Body of pancreas (tissue), 4 donors: Measurements from ENCODE around the gene CYP26C1. TPM values are rescaled to one million over a fixed set of nuclear protein-coding genes. Genes with fewer than 3 reads are reported as not detected.

Experiments used
- ATAC-seq: fragments of 150-250 bp; one replicate; pipeline ENCODE4 v1.9.1; 2016
- DNase-seq, 4 donors: peaks; one replicate each; pipeline ENCODE4 v3.0.0-alpha.2; 2019
- H3K27ac ChIP-seq, 4 donors: fragments of 200-600 bp; sonication (generic); 1 replicate in 3 of 4; 2 replicates in 1 of 4; pipeline versions ENCODE4 v1.5.1 to v1.6.1; 2016 to 2019; ENCODE audit warnings: mild to moderate bottlenecking in 1 of 4, mixed read lengths in 1 of 4, moderate library complexity in 1 of 4
- H3K27me3 ChIP-seq, 2 donors: fragments of 200-600 bp; sonication (generic); one replicate each; pipeline ENCODE4 v1.6.0; 2016; ENCODE audit warnings: mild to moderate bottlenecking in 1 of 2
- H3K36me3 ChIP-seq, 2 donors: fragments of 200-600 bp; sonication (generic); replicated peaks in 1 of 2; 2 replicates each; pipeline ENCODE4 v1.5.1; 2016; ENCODE audit warnings: low read depth in 2 of 2; ENCODE audit not compliant: insufficient read depth in 1 of 2
- H3K4me1 ChIP-seq: fragments of 200-600 bp; sonication (generic); one replicate; pipeline ENCODE4 v1.6.0; 2016
- H3K4me3 ChIP-seq, 2 donors: fragments of 200-600 bp; sonication (generic); 1 replicate in 1 of 2; 2 replicates in 1 of 2; pipeline ENCODE4 v1.5.1; 2016 to 2019
- H3K9me3 ChIP-seq, 3 donors: fragments of 200-600 bp; sonication (generic); 1 replicate in 2 of 3; 2 replicates in 1 of 3; pipeline ENCODE4 v1.5.1; 2016
- POLR2A ChIP-seq, 3 donors: fragments of 450-650 bp; IDR thresholded peaks; one replicate each; pipeline ENCODE4 v1.6.1; 2016; ENCODE audit warnings: antibody characterized with exemption in 3 of 3, mild to moderate bottlenecking in 2 of 3
- WGBS, 2 donors: methylation state at CpG; one replicate each; pipeline ENCODE4 v1.1.5; 2017; 5-methylcytosine and 5-hydroxymethylcytosine counted together
- intact Hi-C: fragments of 100-400 bp; cut with DNase I; formaldehyde crosslinking; loops from one replicate; pipeline ENCODE4 v1.15.1; 2023
- total RNA-seq, 2 donors: library from RNA; depleted of rRNA; stranded (reverse); fragments of >200 nt; gene quantifications; one replicate each; pipeline ENCODE4 v1.1.0, GENCODE V29; 2016
- TF ChIP-seq, protein P1 (sequence below), 7 experiments: fragments of 450-650 bp in 4 of 7; fragments of 200-600 bp in 3 of 7; sonication (generic) in 3 of 7; IDR thresholded peaks; one replicate each; pipeline ENCODE4 v1.5.1; 2016 to 2019; ENCODE audit warnings: antibody characterized with exemption in 7 of 7

CYP26C1 gene
- total RNA-seq, 2 donors from 2014 or later, result 0.33 to 0.52 TPM

DNA sequence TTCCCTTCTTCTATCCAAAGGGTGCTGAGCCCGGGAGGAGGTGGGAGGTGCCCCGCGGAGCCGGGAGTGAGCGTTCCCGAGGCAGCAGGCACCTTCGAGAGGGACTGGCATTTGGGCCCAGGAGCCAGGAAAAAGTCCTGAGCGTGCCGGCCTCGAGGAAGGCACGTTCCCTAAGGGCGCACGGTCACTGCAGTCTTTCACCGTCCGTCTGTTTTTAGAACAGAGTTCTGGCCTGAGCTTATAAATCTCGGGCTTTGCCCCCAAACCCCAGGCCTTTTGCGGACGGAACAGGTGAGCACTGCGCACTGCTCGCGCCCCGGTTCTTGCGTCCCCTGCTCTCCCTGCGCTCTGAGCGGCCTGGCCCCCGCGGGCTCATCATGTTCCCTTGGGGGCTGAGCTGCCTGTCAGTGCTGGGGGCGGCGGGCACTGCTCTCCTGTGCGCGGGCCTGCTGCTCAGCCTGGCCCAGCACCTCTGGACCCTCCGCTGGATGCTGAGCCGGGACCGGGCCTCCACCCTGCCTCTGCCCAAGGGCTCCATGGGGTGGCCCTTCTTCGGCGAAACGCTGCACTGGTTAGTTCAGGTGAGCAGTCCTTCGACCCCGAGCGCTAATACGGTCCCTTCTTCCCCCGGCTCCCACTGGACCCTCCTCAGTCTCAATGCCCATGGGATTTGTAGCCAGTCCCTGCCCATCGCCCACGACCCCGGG is 442 bp downstream of the CYP26C1 start:
- Histone ChIP-seq H3K27me3 (no peaks in the 10 kb centered on the region), H3K4me3 (no peak overlapping the region), H3K27ac (no peak overlapping the region), H3K4me1 (peaks cover 24% of the 10 kb centered on the region), H3K36me3 (peaks cover 0 to 2% of the 10 kb centered on the region in 2 donors), H3K9me3 (no peaks in the 10 kb centered on the region)
- TF ChIP-seq, protein P1, sequence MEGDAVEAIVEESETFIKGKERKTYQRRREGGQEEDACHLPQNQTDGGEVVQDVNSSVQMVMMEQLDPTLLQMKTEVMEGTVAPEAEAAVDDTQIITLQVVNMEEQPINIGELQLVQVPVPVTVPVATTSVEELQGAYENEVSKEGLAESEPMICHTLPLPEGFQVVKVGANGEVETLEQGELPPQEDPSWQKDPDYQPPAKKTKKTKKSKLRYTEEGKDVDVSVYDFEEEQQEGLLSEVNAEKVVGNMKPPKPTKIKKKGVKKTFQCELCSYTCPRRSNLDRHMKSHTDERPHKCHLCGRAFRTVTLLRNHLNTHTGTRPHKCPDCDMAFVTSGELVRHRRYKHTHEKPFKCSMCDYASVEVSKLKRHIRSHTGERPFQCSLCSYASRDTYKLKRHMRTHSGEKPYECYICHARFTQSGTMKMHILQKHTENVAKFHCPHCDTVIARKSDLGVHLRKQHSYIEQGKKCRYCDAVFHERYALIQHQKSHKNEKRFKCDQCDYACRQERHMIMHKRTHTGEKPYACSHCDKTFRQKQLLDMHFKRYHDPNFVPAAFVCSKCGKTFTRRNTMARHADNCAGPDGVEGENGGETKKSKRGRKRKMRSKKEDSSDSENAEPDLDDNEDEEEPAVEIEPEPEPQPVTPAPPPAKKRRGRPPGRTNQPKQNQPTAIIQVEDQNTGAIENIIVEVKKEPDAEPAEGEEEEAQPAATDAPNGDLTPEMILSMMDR (IDR thresholded peaks at IDR 0.05), result no peak
- TF ChIP-seq POLR2A (IDR thresholded peaks at IDR 0.05), result no peak
- intact Hi-C loops, result no loop called here
- ATAC-seq (no peak), DNase-seq (no peak)
- WGBS, 2 donors, result 47 to 68% methylated on average over 36 to 44 of the region's 45 CpGs

DNA sequence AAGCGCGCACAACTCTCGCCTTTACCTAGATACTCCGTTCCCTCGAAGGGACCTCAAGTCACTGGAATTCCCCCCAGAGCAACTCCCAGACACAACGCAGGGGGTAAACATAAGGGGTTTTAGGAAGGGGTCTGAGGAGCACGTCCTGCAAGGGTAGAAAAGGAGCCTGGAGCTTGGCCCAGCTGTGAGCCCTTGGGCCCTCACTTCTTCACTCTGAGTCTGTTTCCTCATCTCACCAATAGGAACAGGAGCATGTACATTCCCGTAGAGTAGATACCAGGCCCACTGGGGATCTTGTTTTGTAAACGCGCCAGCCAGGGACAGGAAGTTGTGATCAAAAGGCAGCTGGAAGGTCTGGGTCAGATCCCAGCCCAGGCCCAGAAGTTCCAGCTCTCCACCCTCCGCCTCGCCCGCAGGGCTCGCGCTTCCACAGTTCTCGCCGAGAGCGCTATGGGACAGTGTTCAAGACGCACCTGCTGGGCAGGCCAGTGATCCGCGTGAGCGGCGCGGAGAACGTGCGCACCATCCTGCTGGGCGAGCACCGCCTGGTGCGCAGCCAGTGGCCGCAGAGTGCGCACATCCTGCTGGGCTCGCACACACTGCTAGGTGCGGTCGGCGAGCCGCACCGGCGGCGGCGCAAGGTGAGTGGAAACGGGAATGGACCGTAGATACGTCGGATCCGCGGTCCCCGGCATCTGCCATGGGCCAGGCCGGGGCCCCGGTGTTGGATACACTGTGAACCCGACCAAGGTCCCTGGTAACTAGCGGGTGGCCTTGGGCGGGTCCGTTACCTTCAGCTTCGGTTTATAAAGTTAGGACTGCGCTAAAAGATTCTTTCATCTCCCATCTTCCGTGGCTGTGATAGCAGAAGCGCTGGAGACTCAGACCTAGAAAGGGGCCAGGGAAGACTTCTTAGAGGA is 1.3 kb downstream of the CYP26C1 start:
- no peak overlapping the region for H3K27ac ChIP-seq
- H3K27me3 ChIP-seq, result no peaks in the 10 kb centered on the region
- ATAC-seq (no peak), DNase-seq (no peak)
- intact Hi-C loops, result no loop called here
- no peaks in the 10 kb centered on the region for H3K9me3 ChIP-seq
- TF ChIP-seq POLR2A (IDR thresholded peaks at IDR 0.05), result no peak
- TF ChIP-seq, protein P1 (IDR thresholded peaks at IDR 0.05), result no peak
- peaks cover 24% of the 10 kb centered on the region for H3K4me1 ChIP-seq
- H3K4me3 ChIP-seq, result no peak overlapping the region
- H3K36me3 ChIP-seq, result peaks cover 0 to 2% of the 10 kb centered on the region in 2 donors
- 18 to 29% methylated on average over 50 to 57 of the region's 57 CpGs for WGBS, 2 donors

DNA sequence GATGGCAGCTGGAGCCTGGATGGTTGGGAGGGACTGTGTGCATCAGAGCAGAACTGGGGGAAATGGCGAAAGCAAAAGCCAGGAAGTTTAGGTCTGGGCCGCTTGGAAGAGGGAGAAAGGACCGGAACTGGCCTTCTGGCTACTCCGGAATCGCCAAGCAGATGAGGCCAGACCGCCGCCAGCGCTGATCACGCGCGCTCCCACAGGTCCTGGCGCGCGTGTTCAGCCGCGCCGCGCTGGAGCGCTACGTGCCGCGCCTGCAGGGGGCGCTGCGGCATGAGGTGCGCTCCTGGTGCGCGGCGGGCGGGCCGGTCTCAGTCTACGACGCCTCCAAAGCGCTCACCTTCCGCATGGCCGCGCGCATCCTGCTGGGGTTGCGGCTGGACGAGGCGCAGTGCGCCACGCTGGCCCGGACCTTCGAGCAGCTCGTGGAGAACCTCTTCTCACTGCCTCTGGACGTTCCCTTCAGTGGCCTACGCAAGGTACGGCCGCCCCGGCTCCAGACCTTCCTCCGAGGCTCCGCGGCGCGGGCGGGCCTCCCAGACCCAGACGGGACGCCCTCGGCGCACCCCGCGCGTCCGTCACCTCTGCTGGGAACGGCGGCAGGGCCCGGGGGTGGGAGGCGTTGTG is 2.0 kb downstream of the CYP26C1 start:
- 8 to 20% methylated on average over 10 to 67 of the region's 68 CpGs for WGBS, 2 donors
- Histone ChIP-seq H3K27ac (no peak overlapping the region), H3K4me3 (no peak overlapping the region), H3K4me1 (peaks cover 24% of the 10 kb centered on the region), H3K27me3 (no peaks in the 10 kb centered on the region), H3K9me3 (no peaks in the 10 kb centered on the region), H3K36me3 (peaks cover 0 to 2% of the 10 kb centered on the region in 2 donors)
- TF ChIP-seq, protein P1 (IDR thresholded peaks at IDR 0.05), result peak in 3 of 7 experiments; percentile 7 to 40 (median 19)
- no peak for TF ChIP-seq POLR2A (IDR thresholded peaks at IDR 0.05)
- intact Hi-C loops, result no loop called here
- no peak for ATAC-seq
- DNase-seq, result no peak

DNA sequence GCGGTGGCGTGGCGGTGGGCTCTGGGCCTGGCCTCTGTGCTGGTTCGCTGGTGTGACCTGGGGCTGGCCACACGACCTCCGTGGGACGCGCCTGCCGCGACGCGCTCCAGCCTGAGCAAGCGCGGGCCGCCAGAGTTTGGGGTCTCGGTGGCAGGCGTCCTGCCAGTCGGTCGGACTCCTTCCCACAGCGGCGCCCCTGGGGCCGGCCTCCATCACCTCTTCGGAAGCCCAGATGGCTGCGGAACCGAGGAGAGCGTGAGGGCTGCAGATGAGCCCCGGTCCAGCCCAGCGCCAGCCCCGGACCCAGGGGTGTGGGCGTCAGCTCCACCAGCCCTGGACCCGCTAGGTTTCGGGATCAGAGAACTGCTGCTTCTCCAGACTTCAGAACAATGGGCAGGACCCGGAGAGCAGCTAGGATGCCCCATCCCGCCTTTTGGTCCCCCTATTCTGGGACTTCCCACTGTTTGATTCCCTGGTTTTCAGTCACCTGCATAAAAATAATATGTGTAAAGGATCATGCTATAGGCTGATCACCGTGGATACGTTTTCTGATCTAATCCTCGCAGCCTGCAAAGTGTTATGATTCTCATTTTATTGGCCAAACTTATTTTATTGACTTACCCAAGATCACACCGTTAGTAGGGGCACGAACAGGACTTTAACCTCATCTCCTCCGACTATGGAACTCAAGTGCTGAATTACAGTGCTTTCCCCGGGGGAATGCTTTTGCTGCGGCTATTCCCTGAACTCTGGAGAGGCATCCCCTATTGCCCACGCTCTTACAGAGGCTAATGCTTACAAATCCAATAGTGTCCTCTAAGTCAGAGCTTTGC is 2.8 kb downstream of the CYP26C1 start:
- Histone ChIP-seq H3K4me3 (no peak overlapping the region), H3K9me3 (no peaks in the 10 kb centered on the region), H3K4me1 (peaks cover 24% of the 10 kb centered on the region), H3K27ac (no peak overlapping the region), H3K36me3 (no peaks in the 10 kb centered on the region), H3K27me3 (no peaks in the 10 kb centered on the region)
- WGBS, 2 donors, result 35 to 56% methylated on average over 11 to 40 of the region's 43 CpGs
- TF ChIP-seq, protein P1 (IDR thresholded peaks at IDR 0.05), result no peak
- no peak for TF ChIP-seq POLR2A (IDR thresholded peaks at IDR 0.05)
- no peak for ATAC-seq
- intact Hi-C loops, result no loop called here
- DNase-seq, result no peak
